ENCODE data around the gene COL4A5.

COL4A5 gene

GRCh38 chrX:108590496-108590895 is 150.9 kb downstream of the COL4A5 start:
- no peak overlapping the region for H3K4me3 ChIP-seq (ENCODE audit: low read length)
- DNase-seq (ENCODE audit: low read depth, low spot score): no peak

GRCh38 chrX:108601276-108601675 is 161.6 kb downstream of the COL4A5 start:
- no peak overlapping the region for H3K4me3 ChIP-seq (ENCODE audit: low read length)
- no peak for DNase-seq (ENCODE audit: low read depth, low spot score)

GRCh38 chrX:108610141-108610540 is 170.5 kb downstream of the COL4A5 start:
- DNase-seq (ENCODE audit: low read depth, low spot score): no peak
- H3K4me3 ChIP-seq (ENCODE audit: low read length): no peak overlapping the region

- H3K4me3 ChIP-seq (ENCODE audit: low read length): no peak overlapping the region
- no peak for DNase-seq (ENCODE audit: low read depth, low spot score)
These were observed 175.0 kb downstream of the COL4A5 start for GRCh38 chrX:108614616-108615015.

GRCh38 chrX:108640817-108641216 is 201.2 kb downstream of the COL4A5 start:
- no peak for DNase-seq (ENCODE audit: low read depth, low spot score)
- H3K4me3 ChIP-seq (ENCODE audit: low read length): no peak overlapping the region

- no peak for DNase-seq (ENCODE audit: low read depth, low spot score)
- H3K4me3 ChIP-seq (ENCODE audit: low read length): no peak overlapping the region
These were observed 202.1 kb downstream of the COL4A5 start for GRCh38 chrX:108641589-108642272.

- DNase-seq (ENCODE audit: low read depth, low spot score): peak; percentile 8
These were observed 202.6 kb downstream of the COL4A5 start for GRCh38 chrX:108642273-108642628.

GRCh38 chrX:108664701-108665100 is 225.1 kb downstream of the COL4A5 start:
- DNase-seq (ENCODE audit: low read depth, low spot score): no peak
- no peak overlapping the region for H3K4me3 ChIP-seq (ENCODE audit: low read length)

More at GRCh38 chrX:108642273-108642628, 202.6 kb downstream of the COL4A5 start:
- H3K4me3 ChIP-seq (ENCODE audit: low read length): no peak overlapping the region

GRCh38 chrX:108666101-108666500 is 226.5 kb downstream of the COL4A5 start:
- no peak overlapping the region for H3K4me3 ChIP-seq (ENCODE audit: low read length)
- DNase-seq (ENCODE audit: low read depth, low spot score): no peak

- H3K4me3 ChIP-seq (ENCODE audit: low read length): no peak overlapping the region
- no peak for DNase-seq (ENCODE audit: low read depth, low spot score)
These were observed 231.9 kb downstream of the COL4A5 start for GRCh38 chrX:108671526-108671925.

GRCh38 chrX:108696690-108697089 is 257.1 kb downstream of the COL4A5 start:
- H3K4me3 ChIP-seq (ENCODE audit: low read length): no peak overlapping the region
- no peak for DNase-seq (ENCODE audit: low read depth, low spot score)

GRCh38 chrX:108699368-108699767 is 259.7 kb downstream of the COL4A5 start:
- DNase-seq (ENCODE audit: low read depth, low spot score): peak; percentile 9
- no peak overlapping the region for H3K4me3 ChIP-seq (ENCODE audit: low read length)

- DNase-seq (ENCODE audit: low read depth, low spot score): no peak
- H3K4me3 ChIP-seq (ENCODE audit: low read length): no peak overlapping the region
These were observed 262.0 kb downstream of the COL4A5 start for GRCh38 chrX:108701633-108702032.

GRCh38 chrX:108702530-108702929 is 262.9 kb downstream of the COL4A5 start:
- H3K4me3 ChIP-seq (ENCODE audit: low read length): no peak overlapping the region
- no peak for DNase-seq (ENCODE audit: low read depth, low spot score)

GRCh38 chrX:108704839-108705238 is 265.2 kb downstream of the COL4A5 start:
- no peak for DNase-seq (ENCODE audit: low read depth, low spot score)
- no peak overlapping the region for H3K4me3 ChIP-seq (ENCODE audit: low read length)

- H3K4me3 ChIP-seq (ENCODE audit: low read length): no peak overlapping the region
- DNase-seq (ENCODE audit: low read depth, low spot score): no peak
These were observed 273.2 kb downstream of the COL4A5 start for GRCh38 chrX:108712886-108713285.

- DNase-seq (ENCODE audit: low read depth, low spot score): no peak
- no peak overlapping the region for H3K4me3 ChIP-seq (ENCODE audit: low read length)
These were observed 282.9 kb downstream of the COL4A5 start for GRCh38 chrX:108722561-108722960.

- no peak overlapping the region for H3K4me3 ChIP-seq (ENCODE audit: low read length)
- no peak for DNase-seq (ENCODE audit: low read depth, low spot score)
These were observed 287.1 kb downstream of the COL4A5 start for GRCh38 chrX:108726748-108727147.

- no peak overlapping the region for H3K4me3 ChIP-seq (ENCODE audit: low read length)
- DNase-seq (ENCODE audit: low read depth, low spot score): no peak
These were observed 291.5 kb downstream of the COL4A5 start for GRCh38 chrX:108731153-108731552.

- DNase-seq (ENCODE audit: low read depth, low spot score): no peak
- no peak overlapping the region for H3K4me3 ChIP-seq (ENCODE audit: low read length)
These were observed 293.1 kb downstream of the COL4A5 start for GRCh38 chrX:108732630-108733321.

GRCh38 chrX:108734426-108734825 is 294.8 kb downstream of the COL4A5 start:
- no peak for DNase-seq (ENCODE audit: low read depth, low spot score)
- no peak overlapping the region for H3K4me3 ChIP-seq (ENCODE audit: low read length)

All from Jurkat, Clone E6-1 (cell line).